RWPE2 (cell line): Measurements from ENCODE around the gene CYP26C1.

ENCODE experiments used
- ATAC-seq: fragments of 200-7000 bp; cut with Tn5 transposase; 3 replicates; pipeline ENCODE4 v1.9.1; 2021; ENCODE audit warnings: low read depth
- DNase-seq: peaks from one replicate; pipeline ENCODE4 v3.0.0-alpha.2; 2020; ENCODE audit warnings: low spot score
- H3K27ac ChIP-seq: fragments of 450-650 bp; 2 replicates; pipeline ENCODE4 v1.5.1; 2017; ENCODE audit warnings: mild to moderate bottlenecking; ENCODE audit not compliant: poor library complexity, severe bottlenecking
- H3K27me3 ChIP-seq: fragments of 250-450 bp; sonication (Bioruptor Pico); 2 replicates; pipeline ENCODE4 v1.5.1; 2021; ENCODE audit warnings: mild to moderate bottlenecking, moderate library complexity; ENCODE audit not compliant: insufficient read depth, poor library complexity, severe bottlenecking
- H3K36me3 ChIP-seq: fragments of 250-450 bp; sonication (Bioruptor Pico); 2 replicates; pipeline ENCODE4 v1.5.1; 2020; ENCODE audit warnings: low read depth, mild to moderate bottlenecking, moderate library complexity
- H3K4me1 ChIP-seq: fragments of 250-450 bp; sonication (Bioruptor Pico); 2 replicates; pipeline ENCODE4 v1.5.1; 2021; ENCODE audit warnings: mild to moderate bottlenecking, moderate library complexity; ENCODE audit not compliant: insufficient read depth, poor library complexity, severe bottlenecking
- H3K4me3 ChIP-seq: fragments of 250-450 bp; sonication (Bioruptor Pico); 2 replicates; pipeline ENCODE4 v1.5.1; 2021; ENCODE audit warnings: mild to moderate bottlenecking, moderate library complexity; ENCODE audit not compliant: severe bottlenecking
- H3K9me3 ChIP-seq: fragments of 250-450 bp; sonication (Bioruptor Pico); 2 replicates; pipeline ENCODE4 v1.5.1; 2021; ENCODE audit warnings: mild to moderate bottlenecking, moderate library complexity; ENCODE audit not compliant: severe bottlenecking
- TF ChIP-seq, protein P1 (sequence below): fragments of 450-650 bp; IDR thresholded peaks from one replicate; pipeline ENCODE4 v1.5.1; 2017; ENCODE audit warnings: mild to moderate bottlenecking, moderate library complexity; ENCODE audit not compliant: poor library complexity, severe bottlenecking

The CYP26C1 gene

GRCh38 chr10:93027508-93027907 is 33.1 kb upstream of the CYP26C1 start:
- Histone ChIP-seq H3K9me3 (no peaks in the 10 kb centered on the region), H3K4me1 (peaks cover 10% of the 10 kb centered on the region), H3K27me3 (no peaks in the 10 kb centered on the region), H3K27ac (no peak overlapping the region), H3K4me3 (no peak overlapping the region), H3K36me3 (no peaks in the 10 kb centered on the region)
- ATAC-seq, result no peak
- TF ChIP-seq, protein P1, sequence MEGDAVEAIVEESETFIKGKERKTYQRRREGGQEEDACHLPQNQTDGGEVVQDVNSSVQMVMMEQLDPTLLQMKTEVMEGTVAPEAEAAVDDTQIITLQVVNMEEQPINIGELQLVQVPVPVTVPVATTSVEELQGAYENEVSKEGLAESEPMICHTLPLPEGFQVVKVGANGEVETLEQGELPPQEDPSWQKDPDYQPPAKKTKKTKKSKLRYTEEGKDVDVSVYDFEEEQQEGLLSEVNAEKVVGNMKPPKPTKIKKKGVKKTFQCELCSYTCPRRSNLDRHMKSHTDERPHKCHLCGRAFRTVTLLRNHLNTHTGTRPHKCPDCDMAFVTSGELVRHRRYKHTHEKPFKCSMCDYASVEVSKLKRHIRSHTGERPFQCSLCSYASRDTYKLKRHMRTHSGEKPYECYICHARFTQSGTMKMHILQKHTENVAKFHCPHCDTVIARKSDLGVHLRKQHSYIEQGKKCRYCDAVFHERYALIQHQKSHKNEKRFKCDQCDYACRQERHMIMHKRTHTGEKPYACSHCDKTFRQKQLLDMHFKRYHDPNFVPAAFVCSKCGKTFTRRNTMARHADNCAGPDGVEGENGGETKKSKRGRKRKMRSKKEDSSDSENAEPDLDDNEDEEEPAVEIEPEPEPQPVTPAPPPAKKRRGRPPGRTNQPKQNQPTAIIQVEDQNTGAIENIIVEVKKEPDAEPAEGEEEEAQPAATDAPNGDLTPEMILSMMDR, result no peak
- no peak for DNase-seq

- no peaks in the 10 kb centered on the region for H3K36me3 ChIP-seq
- TF ChIP-seq, protein P1, result no peak
- DNase-seq (no peak), ATAC-seq (peak; percentile 84)
- H3K27me3 ChIP-seq, result no peaks in the 10 kb centered on the region
- H3K27ac ChIP-seq, result no peak overlapping the region
- no peak overlapping the region for H3K4me3 ChIP-seq
- no peaks in the 10 kb centered on the region for H3K9me3 ChIP-seq
- H3K4me1 ChIP-seq, result peaks cover 10% of the 10 kb centered on the region
These were observed 31.7 kb upstream of the CYP26C1 start for GRCh38 chr10:93028883-93029282.

GRCh38 chr10:93030409-93030808 is 30.2 kb upstream of the CYP26C1 start:
- no peak overlapping the region for H3K4me3 ChIP-seq
- H3K9me3 ChIP-seq, result no peaks in the 10 kb centered on the region
- ATAC-seq (peak; percentile 93), DNase-seq (no peak)
- peaks cover 16% of the 10 kb centered on the region for H3K4me1 ChIP-seq
- no peaks in the 10 kb centered on the region for H3K36me3 ChIP-seq
- TF ChIP-seq, protein P1, result no peak
- H3K27ac ChIP-seq, result no peak overlapping the region
- no peaks in the 10 kb centered on the region for H3K27me3 ChIP-seq

DNA sequence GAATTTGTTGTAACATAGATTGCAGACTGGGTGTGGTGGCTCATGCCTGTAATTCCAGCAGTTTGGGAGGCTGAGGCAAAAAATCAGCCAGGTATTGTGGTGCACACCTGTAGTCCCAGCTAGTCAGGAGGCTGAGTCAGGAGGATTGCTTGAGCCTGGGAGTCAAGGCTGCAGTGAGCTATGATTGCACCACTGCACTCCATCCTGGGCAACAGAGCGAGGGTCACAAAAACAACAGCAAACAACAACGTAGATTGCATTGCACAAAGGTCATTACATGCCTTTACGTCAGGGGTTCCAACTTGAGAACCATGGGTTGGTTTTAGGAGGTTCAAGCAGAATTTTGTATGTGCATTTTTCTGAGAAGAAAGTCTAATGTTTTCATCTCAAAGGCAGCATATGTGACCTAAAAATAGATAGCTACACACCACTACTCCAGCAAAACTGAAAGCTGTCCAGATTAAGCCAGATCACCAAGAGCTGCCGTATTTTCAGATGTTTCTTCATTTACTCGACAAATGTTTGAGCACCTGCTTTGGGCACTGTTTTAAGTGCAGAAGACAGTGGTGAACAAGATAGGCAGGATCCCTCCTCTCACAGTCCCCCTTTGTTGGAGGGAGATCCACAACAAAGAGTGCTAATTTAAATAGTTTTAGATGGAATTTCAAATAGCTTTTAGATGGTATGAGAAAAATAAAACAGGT is 28.3 kb upstream of the CYP26C1 start:
- Histone ChIP-seq H3K4me1 (peaks cover 16% of the 10 kb centered on the region), H3K27ac (no peak overlapping the region), H3K9me3 (no peaks in the 10 kb centered on the region), H3K27me3 (no peaks in the 10 kb centered on the region), H3K4me3 (no peak overlapping the region), H3K36me3 (no peaks in the 10 kb centered on the region)
- TF ChIP-seq, protein P1, result no peak
- DNase-seq (no peak), ATAC-seq (no peak)

- TF ChIP-seq, protein P1, result no peak
- H3K4me1 ChIP-seq, result peaks cover 16% of the 10 kb centered on the region
- no peak for ATAC-seq
These were observed 27.8 kb upstream of the CYP26C1 start for GRCh38 chr10:93032809-93033137.

More at GRCh38 chr10:93032809-93033137, 27.8 kb upstream of the CYP26C1 start:
- DNase-seq, result no peak
- H3K36me3 ChIP-seq, result no peaks in the 10 kb centered on the region
- no peak overlapping the region for H3K4me3 ChIP-seq
- no peaks in the 10 kb centered on the region for H3K27me3 ChIP-seq
- no peak overlapping the region for H3K27ac ChIP-seq
- H3K9me3 ChIP-seq, result no peaks in the 10 kb centered on the region
